OCI-LY1 (cell line): ENCODE measurements around the gene HEXD.

Experiments
- EZH2 ChIP-seq: fragments of 200-600 bp; sonication (generic), shearing (Covaris generic); IDR thresholded peaks from 2 replicates; pipeline ENCODE4 v1.8.0; 2017; ENCODE audit warnings: borderline replicate concordance, mixed run types, mild to moderate bottlenecking, antibody characterized with exemption, low read length, moderate library complexity, mixed read lengths
- TF ChIP-seq, protein P1 (sequence below): fragments of 200-600 bp; sonication (generic), shearing (Covaris generic); IDR thresholded peaks from 2 replicates; pipeline ENCODE4 v1.5.1; 2017; ENCODE audit warnings: mild to moderate bottlenecking, antibody characterized with exemption, low read length, moderate library complexity, mixed read lengths

DNA sequence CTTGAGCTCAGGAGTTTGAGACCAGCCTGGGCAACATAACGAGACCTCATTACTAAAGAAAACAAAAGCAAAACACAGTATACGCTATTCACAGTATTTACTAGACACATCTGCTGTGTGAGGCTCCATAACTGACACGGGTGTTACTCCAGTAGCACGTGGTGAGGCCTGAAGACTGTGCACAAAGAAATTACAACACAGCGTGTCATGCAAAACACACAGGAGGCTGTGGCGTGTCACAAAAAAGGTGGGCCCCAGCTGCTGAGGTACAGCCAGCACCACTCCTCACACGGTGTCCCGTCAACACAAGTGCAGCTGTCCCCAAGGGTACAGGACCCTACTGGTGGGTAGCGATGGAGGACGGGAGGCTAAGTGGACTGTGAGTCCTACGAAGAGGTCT lies 29.7 kb downstream of the HEXD start:
- TF ChIP-seq, protein P1, sequence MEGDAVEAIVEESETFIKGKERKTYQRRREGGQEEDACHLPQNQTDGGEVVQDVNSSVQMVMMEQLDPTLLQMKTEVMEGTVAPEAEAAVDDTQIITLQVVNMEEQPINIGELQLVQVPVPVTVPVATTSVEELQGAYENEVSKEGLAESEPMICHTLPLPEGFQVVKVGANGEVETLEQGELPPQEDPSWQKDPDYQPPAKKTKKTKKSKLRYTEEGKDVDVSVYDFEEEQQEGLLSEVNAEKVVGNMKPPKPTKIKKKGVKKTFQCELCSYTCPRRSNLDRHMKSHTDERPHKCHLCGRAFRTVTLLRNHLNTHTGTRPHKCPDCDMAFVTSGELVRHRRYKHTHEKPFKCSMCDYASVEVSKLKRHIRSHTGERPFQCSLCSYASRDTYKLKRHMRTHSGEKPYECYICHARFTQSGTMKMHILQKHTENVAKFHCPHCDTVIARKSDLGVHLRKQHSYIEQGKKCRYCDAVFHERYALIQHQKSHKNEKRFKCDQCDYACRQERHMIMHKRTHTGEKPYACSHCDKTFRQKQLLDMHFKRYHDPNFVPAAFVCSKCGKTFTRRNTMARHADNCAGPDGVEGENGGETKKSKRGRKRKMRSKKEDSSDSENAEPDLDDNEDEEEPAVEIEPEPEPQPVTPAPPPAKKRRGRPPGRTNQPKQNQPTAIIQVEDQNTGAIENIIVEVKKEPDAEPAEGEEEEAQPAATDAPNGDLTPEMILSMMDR, result no peak
- no peak for TF ChIP-seq EZH2
